Measurements from ENCODE around the gene SYPL2.
"Not testable (repeated sequence)": the region's sequence is repeated elsewhere in the genome, so short reads cannot be mapped to it uniquely, and the experiment has no call there.

Gene SYPL2

DNA sequence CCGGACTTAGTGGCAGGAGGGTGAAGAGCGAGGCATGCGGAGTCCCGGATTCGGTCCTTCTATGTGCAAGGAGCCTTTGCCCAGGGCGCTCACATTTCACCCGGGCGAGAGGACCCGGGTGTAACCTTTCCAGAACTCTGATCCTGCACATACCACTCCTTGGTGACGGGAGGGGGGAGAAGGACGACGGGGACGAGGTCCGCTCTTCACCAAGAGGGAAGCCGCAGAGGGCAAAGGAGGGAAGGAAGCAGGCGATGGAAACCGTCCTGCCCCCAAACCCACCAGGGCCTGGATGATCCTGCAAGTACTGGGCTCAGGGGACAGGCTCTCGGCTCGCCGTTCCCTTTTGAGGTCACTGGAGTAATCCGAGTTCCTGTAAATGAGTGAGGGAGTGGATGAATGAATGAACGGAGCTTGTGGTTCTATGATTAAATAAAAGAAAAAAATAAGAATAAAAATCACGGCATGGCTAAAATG lies 993 bp downstream of the SYPL2 start:
- TF ChIP-seq CTCF (IDR thresholded peaks at IDR 0.05; ENCODE audit: low read depth, low read length, missing control alignments): no peak
- in situ Hi-C loops (cut with HindIII; ENCODE audit: low pct_ligation_motif_present, low sequenced_read_pairs): no loop called here
- H3K36me3 ChIP-seq (replicated peaks): no peaks in the 10 kb centered on the region
- H3K27ac ChIP-seq: no peak overlapping the region
- DNase-seq: no peak
- no peak overlapping the region for H3K4me3 ChIP-seq (ENCODE audit: low read depth, low read length)
- H3K27me3 ChIP-seq (replicated peaks): peaks cover 64% of the 10 kb centered on the region

DNA sequence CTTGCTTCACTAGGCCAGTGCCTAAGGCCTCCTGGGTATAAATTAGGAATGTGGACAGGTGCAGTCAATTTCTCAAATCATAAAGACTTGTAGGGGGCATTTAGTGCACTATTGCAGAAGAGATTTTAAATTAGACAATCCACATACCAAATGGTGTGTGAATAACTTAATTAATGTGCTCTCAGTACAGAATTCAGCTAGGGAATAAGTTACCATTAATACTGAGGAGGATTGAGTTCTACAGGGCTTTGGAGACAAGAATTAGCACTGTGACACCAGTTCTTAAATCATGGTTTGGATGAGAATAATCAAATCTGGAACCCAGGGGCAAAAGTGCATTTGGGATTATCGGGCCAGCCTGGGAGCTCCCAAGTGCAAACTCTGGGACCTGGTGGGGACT lies 1.7 kb downstream of the SYPL2 start:
- in situ Hi-C loops (cut with HindIII; ENCODE audit: low pct_ligation_motif_present, low sequenced_read_pairs): no loop called here
- Histone ChIP-seq H3K4me3 (ENCODE audit: low read depth, low read length) (no peak overlapping the region), H3K36me3 (replicated peaks) (no peaks in the 10 kb centered on the region), H3K27ac (no peak overlapping the region), H3K27me3 (replicated peaks) (peaks cover 66% of the 10 kb centered on the region)
- no peak for TF ChIP-seq CTCF (IDR thresholded peaks at IDR 0.05; ENCODE audit: low read depth, low read length, missing control alignments)
- DNase-seq: no peak

- no peak overlapping the region for H3K27ac ChIP-seq
- H3K36me3 ChIP-seq (replicated peaks): no peaks in the 10 kb centered on the region
- H3K27me3 ChIP-seq (replicated peaks): peaks cover 68% of the 10 kb centered on the region
- in situ Hi-C loops (cut with HindIII; ENCODE audit: low pct_ligation_motif_present, low sequenced_read_pairs): no loop called here
- no peak for TF ChIP-seq CTCF (IDR thresholded peaks at IDR 0.05; ENCODE audit: low read depth, low read length, missing control alignments)
- DNase-seq: no peak
- no peak overlapping the region for H3K4me3 ChIP-seq (ENCODE audit: low read depth, low read length)
Observed at GRCh38 chr1:109468903-109469302, 2.6 kb downstream of the SYPL2 start.

- Histone ChIP-seq H3K27ac (no peak overlapping the region), H3K36me3 (replicated peaks) (no peaks in the 10 kb centered on the region), H3K4me3 (ENCODE audit: low read depth, low read length) (no peak overlapping the region), H3K27me3 (replicated peaks) (peaks cover 56% of the 10 kb centered on the region)
- TF ChIP-seq CTCF (IDR thresholded peaks at IDR 0.05; ENCODE audit: low read depth, low read length, missing control alignments): no peak
- in situ Hi-C loops (cut with HindIII; ENCODE audit: low pct_ligation_motif_present, low sequenced_read_pairs): no loop called here
- DNase-seq: no peak
Observed at GRCh38 chr1:109470245-109470644, 3.9 kb downstream of the SYPL2 start.

- no peak for DNase-seq
- H3K27ac ChIP-seq: no peak overlapping the region
- TF ChIP-seq CTCF (IDR thresholded peaks at IDR 0.05; ENCODE audit: low read depth, low read length, missing control alignments): no peak
- peaks cover 34% of the 10 kb centered on the region for H3K27me3 ChIP-seq (replicated peaks)
- no peaks in the 10 kb centered on the region for H3K36me3 ChIP-seq (replicated peaks)
- H3K4me3 ChIP-seq (ENCODE audit: low read depth, low read length): no peak overlapping the region
- in situ Hi-C loops (cut with HindIII; ENCODE audit: low pct_ligation_motif_present, low sequenced_read_pairs): no loop called here
Observed at GRCh38 chr1:109472779-109473178, 6.4 kb downstream of the SYPL2 start.

DNA sequence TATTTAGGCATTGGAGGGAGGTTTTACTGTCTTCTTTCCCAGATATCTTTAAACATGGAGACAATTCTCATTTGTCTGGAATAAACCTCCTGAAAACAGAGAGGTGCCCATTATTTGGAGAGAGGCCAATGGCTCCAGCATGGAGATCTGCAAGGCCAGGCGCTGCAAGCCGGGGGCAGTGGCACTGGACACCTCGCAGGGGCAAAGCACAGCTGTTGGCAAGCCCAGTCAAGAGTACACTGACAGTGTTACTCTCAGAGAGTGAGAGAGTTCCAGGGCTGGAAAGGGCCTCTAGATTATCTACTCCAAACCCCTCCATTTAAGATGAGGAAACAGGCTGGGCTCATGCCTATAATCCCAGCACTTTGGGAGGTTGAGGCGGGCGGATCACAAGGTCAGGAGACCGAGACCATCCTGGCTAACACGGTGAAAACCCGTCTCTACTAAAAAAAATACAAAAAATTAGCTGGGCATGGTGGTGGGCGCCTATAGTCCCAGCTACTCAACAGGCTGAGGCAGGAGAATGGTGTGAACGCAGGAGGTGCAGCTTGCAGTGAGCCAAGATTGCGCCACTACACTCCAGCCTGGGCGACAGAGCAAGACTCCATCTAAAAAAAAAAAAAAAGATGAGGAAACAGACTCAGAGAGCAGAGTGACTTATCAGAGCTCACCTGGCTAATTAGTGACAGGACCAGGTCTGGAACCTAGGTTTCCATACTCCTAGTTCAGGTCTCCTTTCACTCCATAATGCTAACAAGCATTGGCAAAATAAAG lies 7.1 kb downstream of the SYPL2 start:
- H3K36me3 ChIP-seq (replicated peaks): not testable (repeated sequence)

More for the DNA sequence above, 7.1 kb downstream of the SYPL2 start:
- H3K27ac ChIP-seq; DNase-seq; in situ Hi-C loops (cut with HindIII; ENCODE audit: low pct_ligation_motif_present, low sequenced_read_pairs); H3K4me3 ChIP-seq (ENCODE audit: low read depth, low read length): not testable (repeated sequence)
- peaks cover 27% of the 10 kb centered on the region for H3K27me3 ChIP-seq (replicated peaks)

All from brain microvascular endothelial cell (primary cell).